Omental fat pad (tissue), 4 donors: Measurements from ENCODE around the gene HPD. TPM values are rescaled to one million over a fixed set of nuclear protein-coding genes. Genes with fewer than 3 reads are reported as not detected.
A peak's percentile ranks its signal among the peaks of the same experiment; 100 is the strongest.

ENCODE experiments used
- ATAC-seq: fragments of 150-250 bp; one replicate; pipeline ENCODE4 v1.9.1; 2016; ENCODE audit warnings: mild to moderate bottlenecking, moderate library complexity; ENCODE audit not compliant: low FRiP score
- DNase-seq: peaks from one replicate; pipeline ENCODE4 v3.0.0-alpha.2; 2019; ENCODE audit warnings: low spot score
- CTCF ChIP-seq, 3 donors: fragments of 450-650 bp; IDR thresholded peaks; one replicate each; pipeline ENCODE4 v1.5.1; 2016 to 2017; ENCODE audit warnings: antibody characterized with exemption in 3 of 3, mild to moderate bottlenecking in 3 of 3, moderate library complexity in 2 of 3
- total RNA-seq, 4 donors: library from RNA; depleted of rRNA; stranded (reverse); fragments of >200 nt; gene quantifications; one replicate each; pipeline ENCODE4 v1.1.0, GENCODE V29; 2016

HPD gene
- total RNA-seq, 4 donors from 2014 or later: 0.82 to 8.5 (median 1.6) TPM

GRCh38 chr12:121805171-121806008 is 53.3 kb downstream of the HPD start:
- no peak for TF ChIP-seq CTCF (IDR thresholded peaks at IDR 0.05)
- DNase-seq: no peak
- no peak for ATAC-seq

- no peak for ATAC-seq
- no peak for TF ChIP-seq CTCF (IDR thresholded peaks at IDR 0.05)
- no peak for DNase-seq
These were observed 54.1 kb downstream of the HPD start for GRCh38 chr12:121804417-121805111.

- DNase-seq: no peak
- no peak for ATAC-seq
These were observed 54.7 kb downstream of the HPD start, which contains the start of gene SETD1B for GRCh38 chr12:121803861-121804416. TSS of gene SETD1B (plus strand) at chr12:121804009. CDS start at chr12:121804738, 729 bp downstream.

GRCh38 chr12:121802843-121803698 is 55.6 kb downstream of the HPD start:
- peak; percentile 78 for DNase-seq
- peak; percentile 41 for ATAC-seq
- no peak for TF ChIP-seq CTCF (IDR thresholded peaks at IDR 0.05)

More at GRCh38 chr12:121803861-121804416, 54.7 kb downstream of the HPD start, which contains the start of gene SETD1B:
- TF ChIP-seq CTCF (IDR thresholded peaks at IDR 0.05): no peak

- no peak for DNase-seq
- no peak for ATAC-seq
- no peak for TF ChIP-seq CTCF (IDR thresholded peaks at IDR 0.05)
These were observed 56.2 kb downstream of the HPD start for GRCh38 chr12:121802485-121802842.
